GM12878 (cell line): ENCODE results near the gene FIBCD1. TPM values are rescaled to one million over a fixed set of nuclear protein-coding genes. Genes with fewer than 3 reads are reported as not detected.

Experiments
- CBX5 ChIP-seq: sonication (generic); IDR thresholded peaks from 2 replicates; pipeline ENCODE4 v1.6.1; 2016; ENCODE audit warnings: low read depth, moderate library complexity, mild to moderate bottlenecking, inconsistent platforms
- CUX1 ChIP-seq: IDR thresholded peaks from 2 replicates; pipeline ENCODE4 v1.6.1; 2012; ENCODE audit warnings: improper control_type of control experiment, low read depth, low read length; ENCODE audit not compliant: insufficient replicate concordance
- E2F8 ChIP-seq: fragments of 450-650 bp; IDR thresholded peaks from 2 replicates; pipeline ENCODE4 v1.6.1; 2018; ENCODE audit warnings: mild to moderate bottlenecking, low read depth, moderate library complexity; ENCODE audit not compliant: partially characterized antibody
- SPI1 ChIP-seq: IDR thresholded peaks from 2 replicates; pipeline ENCODE4 v1.6.1; 2011; ENCODE audit warnings: low read depth, mild to moderate bottlenecking, low read length, moderate library complexity, borderline replicate concordance; ENCODE audit not compliant: insufficient read depth
- polyA plus RNA-seq, 11 experiments: library from polyadenylated mRNA; depleted of rRNA in 4 of 11; unstranded in 6 of 11; stranded (reverse) in 5 of 11; fragments of >200 nt; fragmentation: Nextera tagmentation in 4 of 11; fragmentation: Illumina TruSeq in 1 of 11; extraction: Ambion mirVana in 4 of 11; extraction: Trizol in 1 of 11; gene quantifications; 1 replicate in 1 of 11; 2 replicates in 10 of 11; pipeline versions ENCODE4 v1.2.1 to v1.2.3, GENCODE V29; 2011 to 2016; ENCODE audit warnings: inconsistent platforms in 2 of 11, missing spikeins in 2 of 11, low read depth in 1 of 11
- total RNA-seq, 4 experiments: library from RNA; depleted of rRNA in 3 of 4; stranded (reverse); fragments of >200 nt in 3 of 4; fragmentation: Illumina TruSeq in 1 of 4; extraction: Trizol in 1 of 4; gene quantifications; 2 replicates each; pipeline versions ENCODE4 v1.2.1 to v1.2.3, GENCODE V29; 2013 to 2021

The FIBCD1 gene
- total and polyA plus RNA-seq, 10 of the 15 experiments (the other 5 are each of a cell fraction or from before 2014, with no cell fraction given): 0.04 to 0.95 (median 0.25) TPM; not detected in 6

GRCh38 chr9:130880599-130881220, 58.3 kb downstream of the FIBCD1 start (continued):
- no peak for TF ChIP-seq CUX1
- TF ChIP-seq SPI1: no peak
- no peak for TF ChIP-seq CBX5
- TF ChIP-seq E2F8: no peak
